Measurements from ENCODE around the gene C14orf180.

Gene C14orf180

GRCh38 chr14:104571246-104571645, 8.3 kb upstream of the C14orf180 start:
- H3K27me3 ChIP-seq (replicated peaks; ENCODE audit: insufficient read depth, low read length), result peaks cover 32% of the 10 kb centered on the region
- TF ChIP-seq EZH2 (optimal IDR thresholded peaks at IDR 0.05; ENCODE audit: low read depth, low read length), result no peak
- TF ChIP-seq EZH2phosphoT487 (IDR thresholded peaks at IDR 0.05; ENCODE audit: low read length), result no peak
- no peak for TF ChIP-seq CTCF (IDR thresholded peaks at IDR 0.05; ENCODE audit: low read length)

GRCh38 chr14:104572024-104572626, 7.4 kb upstream of the C14orf180 start:
- Histone ChIP-seq H3K4me2 (ENCODE audit: low read depth, low read length) (no peak overlapping the region), H2AFZ (ENCODE audit: low read length) (no peak overlapping the region), H3K9ac (ENCODE audit: low read length) (no peak overlapping the region), H4K20me1 (ENCODE audit: insufficient read depth, low read length) (no peaks in the 10 kb centered on the region), H3K9me2 (replicated peaks; ENCODE audit: insufficient read depth, low read length) (no peaks in the 10 kb centered on the region), H3K79me2 (ENCODE audit: low read length) (no peaks in the 10 kb centered on the region), H3F3A (ENCODE audit: insufficient read depth, low read length) (no peaks in the 10 kb centered on the region), H3K36me3 (replicated peaks; ENCODE audit: insufficient read depth, low read length) (no peaks in the 10 kb centered on the region), H3K4me1 (ENCODE audit: low read length) (no peaks in the 10 kb centered on the region), H3K9me3 (replicated peaks; ENCODE audit: insufficient read depth, low read length) (no peaks in the 10 kb centered on the region), H3K27me3 (replicated peaks; ENCODE audit: insufficient read depth, low read length) (peaks cover 26% of the 10 kb centered on the region), H3K27ac (ENCODE audit: low read length) (no peak overlapping the region), H3K4me3 (ENCODE audit: low read length) (no peak overlapping the region)
- no peak for TF ChIP-seq EZH2 (optimal IDR thresholded peaks at IDR 0.05; ENCODE audit: low read depth, low read length)
- no peak for DNase-seq

More at GRCh38 chr14:104571246-104571645, 8.3 kb upstream of the C14orf180 start:
- Histone ChIP-seq H3F3A (ENCODE audit: insufficient read depth, low read length) (no peaks in the 10 kb centered on the region), H3K4me3 (ENCODE audit: low read length) (no peak overlapping the region), H3K79me2 (ENCODE audit: low read length) (no peaks in the 10 kb centered on the region), H3K9ac (ENCODE audit: low read length) (no peak overlapping the region), H3K27ac (ENCODE audit: low read length) (no peak overlapping the region), H2AFZ (ENCODE audit: low read length) (no peak overlapping the region), H3K4me2 (ENCODE audit: low read depth, low read length) (no peak overlapping the region), H4K20me1 (ENCODE audit: insufficient read depth, low read length) (no peaks in the 10 kb centered on the region), H3K36me3 (replicated peaks; ENCODE audit: insufficient read depth, low read length) (no peaks in the 10 kb centered on the region), H3K4me1 (ENCODE audit: low read length) (no peaks in the 10 kb centered on the region), H3K9me2 (replicated peaks; ENCODE audit: insufficient read depth, low read length) (no peaks in the 10 kb centered on the region), H3K9me3 (replicated peaks; ENCODE audit: insufficient read depth, low read length) (no peaks in the 10 kb centered on the region)
- DNase-seq, result no peak

GRCh38 chr14:104572668-104573067, 6.9 kb upstream of the C14orf180 start:
- H4K20me1 ChIP-seq (ENCODE audit: insufficient read depth, low read length), result no peaks in the 10 kb centered on the region
- peaks cover 26% of the 10 kb centered on the region for H3K27me3 ChIP-seq (replicated peaks; ENCODE audit: insufficient read depth, low read length)
- H3K4me2 ChIP-seq (ENCODE audit: low read depth, low read length), result no peak overlapping the region
- H3K4me1 ChIP-seq (ENCODE audit: low read length), result no peaks in the 10 kb centered on the region
- no peaks in the 10 kb centered on the region for H3K79me2 ChIP-seq (ENCODE audit: low read length)
- no peaks in the 10 kb centered on the region for H3K9me3 ChIP-seq (replicated peaks; ENCODE audit: insufficient read depth, low read length)
- no peak overlapping the region for H3K4me3 ChIP-seq (ENCODE audit: low read length)
- DNase-seq, result no peak
- no peaks in the 10 kb centered on the region for H3K9me2 ChIP-seq (replicated peaks; ENCODE audit: insufficient read depth, low read length)
- TF ChIP-seq EZH2 (optimal IDR thresholded peaks at IDR 0.05; ENCODE audit: low read depth, low read length) (no peak), EZH2phosphoT487 (IDR thresholded peaks at IDR 0.05; ENCODE audit: low read length) (no peak), CTCF (IDR thresholded peaks at IDR 0.05; ENCODE audit: low read length) (no peak)
- no peaks in the 10 kb centered on the region for H3K36me3 ChIP-seq (replicated peaks; ENCODE audit: insufficient read depth, low read length)
- H3F3A ChIP-seq (ENCODE audit: insufficient read depth, low read length), result no peaks in the 10 kb centered on the region
- H3K27ac ChIP-seq (ENCODE audit: low read length), result no peak overlapping the region
- H3K9ac ChIP-seq (ENCODE audit: low read length), result no peak overlapping the region
- H2AFZ ChIP-seq (ENCODE audit: low read length), result no peak overlapping the region

- Histone ChIP-seq H4K20me1 (ENCODE audit: insufficient read depth, low read length) (no peaks in the 10 kb centered on the region), H3K9me2 (replicated peaks; ENCODE audit: insufficient read depth, low read length) (no peaks in the 10 kb centered on the region), H3K27me3 (replicated peaks; ENCODE audit: insufficient read depth, low read length) (peaks cover 26% of the 10 kb centered on the region), H3K36me3 (replicated peaks; ENCODE audit: insufficient read depth, low read length) (no peaks in the 10 kb centered on the region), H3K9me3 (replicated peaks; ENCODE audit: insufficient read depth, low read length) (no peaks in the 10 kb centered on the region), H3F3A (ENCODE audit: insufficient read depth, low read length) (no peaks in the 10 kb centered on the region), H3K4me1 (ENCODE audit: low read length) (no peaks in the 10 kb centered on the region), H3K79me2 (ENCODE audit: low read length) (no peaks in the 10 kb centered on the region), H3K27ac (ENCODE audit: low read length) (no peak overlapping the region), H3K4me2 (ENCODE audit: low read depth, low read length) (no peak overlapping the region), H2AFZ (ENCODE audit: low read length) (no peak overlapping the region), H3K4me3 (ENCODE audit: low read length) (no peak overlapping the region), H3K9ac (ENCODE audit: low read length) (no peak overlapping the region)
- no peak for TF ChIP-seq EZH2 (optimal IDR thresholded peaks at IDR 0.05; ENCODE audit: low read depth, low read length)
- DNase-seq, result no peak
Observed at GRCh38 chr14:104573930-104574329, 5.6 kb upstream of the C14orf180 start.

Measured in MM.1S (cell line).